GM18499 (cell line): ENCODE results near the gene PYGL.

Experiments
- ATAC-seq: cut with Tn5 transposase; IDR thresholded peaks from one replicate; pipeline ENCODE4 v1.9.1; 2021; ENCODE audit warnings: moderate number of reproducible peaks; ENCODE audit not compliant: insufficient read depth, unreplicated experiment

The PYGL gene

DNA sequence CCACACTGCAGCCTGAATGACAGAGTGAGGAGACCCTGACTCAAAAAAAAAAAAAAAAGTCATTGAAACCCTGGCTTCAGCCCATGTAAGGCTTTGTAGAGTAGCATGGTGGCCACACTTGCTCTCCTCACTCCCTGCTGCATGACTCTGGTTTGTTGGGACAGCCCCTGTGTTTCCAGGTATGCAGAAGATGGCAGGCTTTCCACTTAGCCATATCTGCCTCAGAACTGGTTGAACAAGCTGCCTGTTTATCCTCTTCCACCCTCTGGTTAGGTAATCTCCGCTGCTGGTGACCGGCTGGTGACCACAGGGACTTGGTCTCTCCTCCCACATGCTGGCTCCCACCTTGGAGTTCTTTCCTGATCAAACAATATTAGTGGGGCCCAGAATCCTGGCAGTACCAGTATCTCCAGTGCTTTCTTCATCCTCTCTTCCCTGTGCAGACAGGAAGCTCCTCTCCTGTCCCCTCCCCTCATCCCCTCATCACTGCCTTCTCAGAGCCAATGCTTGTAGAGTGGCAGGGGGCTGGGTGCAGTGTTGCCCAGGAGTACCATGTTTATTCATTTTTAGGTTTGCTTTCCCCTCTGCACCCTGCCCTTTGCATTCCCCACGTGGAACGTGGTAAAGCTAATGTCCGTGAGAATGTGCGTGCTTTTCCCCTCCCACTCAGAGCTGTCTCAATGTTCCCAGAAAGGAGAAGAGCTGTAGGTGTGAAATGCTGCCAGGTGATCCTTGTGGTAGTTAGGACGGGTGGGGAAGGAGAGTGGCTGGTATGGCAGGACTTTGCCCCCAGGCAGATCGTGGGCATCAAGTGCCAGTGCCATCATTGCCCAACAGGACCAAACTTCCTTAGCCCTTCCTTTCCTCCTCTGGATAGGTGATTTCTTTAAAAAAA is 61.1 kb downstream of the PYGL start:
- no peak for ATAC-seq

DNA sequence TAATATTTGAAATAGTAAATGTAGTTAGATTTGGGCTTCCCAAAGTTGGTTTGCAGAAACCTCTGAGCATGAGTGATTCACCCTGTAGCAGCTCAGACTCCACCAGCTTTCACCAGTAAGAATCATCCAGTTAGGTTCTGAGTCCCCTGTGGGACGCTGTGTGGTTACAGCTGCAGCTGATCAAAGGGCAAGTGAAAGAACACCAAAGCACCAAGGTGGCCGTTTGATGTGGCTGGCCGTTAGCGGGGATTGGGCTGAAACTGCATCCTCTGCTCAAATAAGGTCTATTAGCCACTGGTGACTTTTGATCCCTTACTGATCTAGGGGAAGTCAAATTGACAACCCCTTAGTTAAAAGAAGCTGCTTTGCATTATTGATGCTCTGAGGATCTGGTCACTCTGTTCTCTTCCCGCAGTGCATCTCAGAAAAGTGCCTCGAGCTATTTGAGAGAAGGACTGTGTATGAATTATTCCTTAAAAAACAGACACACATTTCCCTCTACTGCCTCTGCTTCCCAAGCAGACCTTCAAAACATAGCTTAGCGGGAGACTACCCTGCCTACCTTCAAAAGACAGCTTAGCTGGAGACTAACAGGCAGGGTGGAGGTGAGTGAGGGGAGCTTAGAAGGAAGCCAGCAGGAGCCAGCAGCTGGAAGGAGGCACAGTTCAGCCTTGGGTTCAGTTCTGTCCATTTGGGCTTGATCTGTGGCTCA is 68.8 kb downstream of the PYGL start:
- ATAC-seq, result peak; percentile 84

DNA sequence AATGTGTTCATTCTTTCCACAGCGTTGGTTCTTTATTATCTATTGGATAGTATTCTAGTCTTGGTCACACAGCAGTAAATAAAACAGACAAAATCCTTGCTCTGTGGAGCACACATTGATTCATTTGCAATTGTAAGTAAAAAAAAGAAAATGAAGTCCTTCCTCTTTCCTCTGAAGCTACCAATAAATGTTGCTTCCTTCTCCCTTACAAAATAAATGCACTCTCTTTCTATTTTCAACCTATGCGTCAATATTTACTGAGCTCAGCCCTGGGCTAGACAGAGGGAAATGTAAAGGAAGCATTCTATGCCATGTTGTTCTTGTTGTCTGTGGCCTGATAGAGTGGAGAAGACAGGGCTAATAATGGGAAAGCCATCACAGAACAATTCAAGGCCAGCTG is 69.5 kb downstream of the PYGL start:
- peak; percentile 5 for ATAC-seq

DNA sequence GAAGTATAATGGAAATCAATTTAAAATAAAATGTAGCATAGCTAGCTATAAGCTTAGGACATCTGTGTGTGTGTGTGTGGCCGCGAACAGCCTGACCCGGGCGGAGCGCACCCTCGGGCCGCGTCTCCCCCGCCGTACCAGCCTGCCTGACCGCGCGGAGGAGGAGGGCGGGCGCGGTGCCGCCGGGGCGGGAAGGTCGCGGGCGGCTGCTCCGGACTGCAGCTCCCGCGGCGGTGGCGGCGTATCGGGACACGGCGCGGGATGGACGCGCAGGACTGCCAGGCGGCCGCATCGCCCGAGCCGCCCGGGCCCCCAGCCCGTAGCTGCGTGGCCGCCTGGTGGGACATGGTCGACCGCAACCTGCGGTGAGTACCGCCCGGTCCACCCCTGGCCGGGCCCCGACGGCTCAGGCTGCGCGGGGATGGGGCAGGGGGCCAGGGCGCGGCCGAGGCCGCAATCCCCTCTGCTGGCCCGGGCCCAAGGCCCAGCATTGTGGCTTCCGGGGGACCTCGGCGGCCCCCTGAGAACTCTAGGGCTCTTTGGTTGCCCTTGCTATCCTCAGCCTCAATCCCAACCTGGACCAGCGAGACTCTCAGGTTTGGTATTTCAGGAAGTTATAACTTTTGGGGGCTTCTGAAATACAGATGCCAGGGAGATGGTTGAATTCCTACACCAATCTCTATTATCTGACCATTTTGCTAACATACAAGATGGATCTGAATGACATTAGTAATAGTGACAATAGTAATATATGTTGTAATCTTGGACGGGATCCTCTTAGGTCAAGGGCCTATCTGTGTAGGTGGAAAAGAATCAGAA is 72.2 kb downstream of the PYGL start, which contains the start of gene ABHD12B:
TSS of gene ABHD12B (plus strand) at position 140 of the 819 bp plus-strand sequence. CDS start at position 262, 122 bp downstream.
- ATAC-seq, result no peak

DNA sequence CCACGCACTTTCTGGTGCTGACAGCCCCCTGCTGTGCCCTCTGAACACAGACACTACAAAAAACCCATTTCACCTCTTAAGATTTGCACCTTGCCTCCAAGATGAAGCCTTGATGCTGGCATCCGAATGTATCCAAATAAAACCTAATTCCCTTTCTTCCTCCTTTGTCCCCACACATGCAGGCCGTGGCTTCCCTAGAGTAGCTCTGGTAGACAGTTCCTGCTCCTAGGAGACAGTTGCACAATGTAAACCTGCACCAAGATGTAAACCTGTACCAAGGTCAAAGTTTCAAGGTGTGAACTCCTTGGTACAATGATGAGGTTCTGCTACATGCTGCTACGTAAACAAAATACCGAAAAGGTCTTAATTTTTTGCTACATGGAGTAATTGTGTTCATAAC is 73.1 kb downstream of the PYGL start:
- ATAC-seq, result no peak

DNA sequence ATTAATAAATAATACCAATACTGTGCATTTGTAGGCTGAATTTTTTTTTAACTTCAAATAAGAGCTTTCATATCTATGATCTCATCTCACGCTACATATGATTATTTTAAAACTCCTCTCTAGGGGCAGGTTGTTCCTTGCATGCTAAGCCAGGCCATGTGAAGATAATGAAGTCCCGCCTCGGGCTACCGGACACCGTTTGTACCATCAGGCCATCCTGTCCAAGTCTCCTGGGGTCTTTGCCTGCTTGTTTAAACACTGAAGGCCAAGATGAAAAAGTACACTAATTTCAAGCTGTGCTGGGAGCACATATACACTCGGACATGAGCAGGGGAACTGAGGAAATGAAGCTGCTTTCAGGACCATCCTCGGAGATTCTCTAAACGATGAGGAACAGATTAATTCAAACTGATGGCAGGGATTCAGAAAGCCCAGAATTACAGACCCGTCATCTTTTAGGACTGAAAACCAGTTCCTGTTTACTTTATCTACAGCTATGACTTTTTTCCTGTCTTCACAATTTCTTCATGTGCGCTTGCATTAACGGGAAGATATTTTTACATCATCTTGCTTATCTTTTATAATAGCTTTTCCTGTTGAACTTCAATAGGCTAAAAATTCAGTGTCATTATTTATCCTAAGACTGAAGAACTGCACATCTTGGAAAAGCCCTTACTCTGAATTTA is 78.7 kb downstream of the PYGL start:
- no peak for ATAC-seq

DNA sequence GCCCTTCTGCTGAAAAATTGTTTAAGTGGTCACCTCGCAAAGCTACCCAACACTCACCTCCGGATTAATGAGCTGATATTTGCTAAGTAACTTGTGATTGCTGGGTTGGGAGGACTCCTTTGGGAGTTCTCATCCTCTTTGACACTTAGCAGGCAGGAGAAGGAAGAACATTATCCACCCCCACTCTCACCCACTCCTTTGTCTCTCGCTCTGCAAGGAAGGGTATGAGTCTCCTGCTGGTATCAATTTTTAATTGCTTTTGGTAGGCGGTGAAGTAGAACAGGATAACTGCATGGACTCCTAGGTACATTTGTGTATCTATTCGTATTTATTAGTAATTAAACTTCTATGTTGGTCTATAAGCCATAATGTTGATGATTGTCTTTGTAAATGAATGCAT is 79.3 kb downstream of the PYGL start:
- ATAC-seq, result no peak

DNA sequence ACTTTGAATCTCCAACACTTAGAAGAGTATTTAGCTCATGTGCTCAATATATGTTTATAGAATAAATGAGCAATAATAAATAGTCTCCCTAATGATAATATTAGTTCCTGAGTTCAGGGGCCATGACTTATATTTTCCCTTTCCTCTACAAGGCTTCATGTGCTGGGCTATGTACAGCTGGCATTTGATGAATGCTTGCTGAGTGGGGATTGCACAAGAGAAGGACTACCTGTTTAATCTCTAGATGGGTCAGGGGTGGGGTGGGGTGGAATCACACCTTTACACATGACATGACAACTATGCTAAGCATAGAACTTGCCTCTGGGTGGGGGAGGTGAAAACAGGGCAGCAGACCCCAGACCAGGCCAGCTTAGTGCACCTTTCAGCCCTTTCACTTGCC is 80.0 kb downstream of the PYGL start:
- ATAC-seq, result no peak

DNA sequence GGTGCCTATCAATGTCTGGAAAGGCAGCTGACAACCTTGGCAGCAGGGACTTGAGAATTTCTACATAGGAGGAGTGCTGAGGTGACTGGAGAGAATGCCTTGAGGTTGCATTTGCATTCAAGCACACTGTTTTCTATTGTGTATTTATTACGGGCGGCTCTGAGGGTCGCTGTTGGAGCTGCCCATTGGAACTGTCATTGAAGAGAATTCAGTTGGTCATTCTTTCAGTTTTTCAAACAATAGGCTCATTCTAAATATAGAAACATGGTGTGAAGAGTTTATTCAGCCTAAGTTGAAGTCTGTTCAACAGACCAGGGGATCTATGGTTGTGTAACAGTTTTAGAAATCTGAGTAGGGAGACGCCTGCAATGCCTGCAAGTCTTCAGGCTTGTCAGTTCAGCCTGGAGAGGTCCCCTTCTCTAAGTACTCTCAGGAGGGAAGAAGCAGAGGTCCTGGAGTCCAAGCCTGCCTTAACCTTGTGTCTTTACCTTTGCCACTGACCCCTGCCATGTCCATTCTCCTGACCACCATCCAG is 82.2 kb downstream of the PYGL start:
- no peak for ATAC-seq

DNA sequence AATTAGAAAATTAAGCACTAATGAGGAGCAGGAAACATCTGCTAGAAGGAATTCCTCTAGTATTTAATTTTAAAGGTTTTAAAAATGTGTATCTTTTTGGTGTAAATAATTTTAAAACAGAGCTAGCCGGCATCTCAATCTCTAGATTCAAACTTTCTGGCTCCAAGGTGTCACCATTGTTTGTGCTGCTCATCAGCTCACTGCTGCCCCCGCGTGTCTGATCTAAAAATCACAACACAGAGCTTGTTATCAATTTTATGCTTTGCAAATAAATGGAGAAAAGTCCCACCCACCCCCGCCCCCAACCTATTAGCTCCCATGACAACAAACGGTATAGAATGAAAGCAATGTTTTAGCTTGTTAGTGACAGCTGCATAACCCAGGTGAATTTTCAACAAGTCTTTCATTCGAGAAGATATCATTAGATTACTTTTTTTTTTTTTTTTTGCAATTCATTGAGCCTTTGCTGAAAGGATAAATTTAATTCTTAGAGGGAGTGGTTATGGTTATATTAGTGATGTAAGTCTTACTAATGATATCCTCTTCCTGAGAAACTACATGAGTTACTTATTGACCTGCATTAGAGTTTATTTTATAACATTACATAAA is 83.7 kb downstream of the PYGL start:
- ATAC-seq, result no peak

DNA sequence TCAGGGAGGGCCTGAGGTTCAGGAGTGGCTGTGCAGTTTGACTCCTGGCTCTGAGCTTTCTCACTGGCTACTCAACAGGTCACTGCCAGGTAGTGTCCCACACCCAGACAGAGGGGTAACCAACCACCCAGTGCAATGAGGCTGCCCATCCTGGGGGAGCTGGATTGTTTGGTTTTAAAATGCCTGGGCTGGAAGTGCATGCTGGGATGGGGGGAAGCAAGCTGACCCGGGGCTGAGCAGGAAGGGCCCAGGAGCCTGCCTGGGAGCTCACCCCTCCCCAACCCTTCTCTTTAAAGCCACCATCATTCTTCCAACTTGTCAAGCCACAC is 85.0 kb downstream of the PYGL start:
- ATAC-seq, result no peak

DNA sequence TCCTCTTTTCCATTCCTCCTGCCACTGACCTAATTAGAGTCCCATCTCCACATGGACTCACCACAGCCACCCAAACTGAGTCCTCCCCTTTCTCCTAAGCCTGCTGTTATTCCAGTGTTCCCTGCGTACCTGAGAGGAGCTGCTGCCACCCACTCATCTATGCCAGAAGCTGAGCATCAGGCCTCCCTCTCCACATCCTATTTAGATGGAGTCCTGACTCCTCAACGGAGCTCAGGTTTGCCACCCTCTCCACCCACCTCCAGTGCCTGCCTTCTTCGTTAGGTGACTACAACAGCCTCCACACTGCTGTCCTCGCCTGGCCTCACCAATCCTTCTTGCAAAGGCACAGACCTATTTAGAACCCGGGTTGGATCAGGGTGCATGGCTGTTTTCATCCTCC is 87.6 kb downstream of the PYGL start:
- ATAC-seq, result no peak

DNA sequence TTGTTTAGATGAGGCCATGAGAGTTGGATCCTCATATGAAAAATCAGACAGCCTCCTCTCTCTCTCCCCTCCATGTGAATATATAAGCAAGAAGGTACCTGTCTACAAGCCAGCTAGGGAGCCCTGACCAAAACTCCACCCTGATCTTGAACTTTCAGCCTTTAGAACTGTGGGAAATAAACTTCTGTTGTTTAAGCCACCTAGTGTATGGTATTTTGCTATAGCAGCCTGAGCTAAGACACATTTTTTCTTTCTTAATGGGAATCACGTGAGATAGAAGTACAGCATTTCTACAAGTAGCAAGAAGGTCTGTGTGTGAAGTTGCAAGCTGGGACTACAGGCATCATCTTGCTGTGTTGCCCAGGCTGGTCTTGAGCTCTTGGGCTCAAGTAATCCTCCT is 88.7 kb downstream of the PYGL start:
- ATAC-seq, result no peak
